Measurements from ENCODE around the gene MICALL2.

Gene MICALL2

DNA sequence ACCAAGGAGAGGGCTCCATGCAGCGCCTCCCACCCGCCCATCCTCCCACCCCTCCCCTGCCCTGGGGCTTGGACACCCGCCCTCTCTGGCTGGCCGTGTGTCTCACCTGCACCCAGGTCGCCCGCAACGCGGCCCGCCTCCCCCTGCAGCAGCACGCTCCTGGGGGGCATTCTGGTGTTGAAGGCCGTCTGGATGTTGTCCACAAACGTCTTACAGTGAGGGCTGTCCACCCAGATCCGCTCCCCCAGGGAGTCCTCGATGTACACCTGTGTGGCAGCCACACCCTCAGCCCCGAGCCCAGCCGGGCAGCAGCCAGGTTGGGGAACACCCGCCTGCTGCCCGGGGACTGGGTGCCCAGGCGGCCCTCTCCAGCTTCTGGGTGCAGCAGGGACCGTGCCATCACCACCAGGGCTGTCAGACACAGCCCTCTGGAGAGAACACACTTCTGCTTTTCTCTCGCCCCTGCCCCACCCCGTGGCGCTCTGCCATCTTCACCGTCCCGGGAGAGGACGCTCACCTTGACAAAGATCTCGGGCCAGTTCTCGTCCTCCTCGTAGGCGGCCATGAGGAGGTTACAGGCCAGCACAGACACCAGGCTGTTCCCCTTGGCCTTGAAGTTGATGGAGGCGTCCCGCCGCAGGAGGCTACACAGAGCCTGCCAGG is 40.2 kb upstream of the MICALL2 start:
- Histone ChIP-seq H3K27ac (ENCODE audit: insufficient read depth, low read depth, low read length, poor library complexity, severe bottlenecking) (no peak overlapping the region), H3K9me3 (ENCODE audit: control insufficient read depth, low read length) (no peaks in the 10 kb centered on the region), H3K27me3 (ENCODE audit: control insufficient read depth, insufficient read depth, low read length, poor library complexity, severe bottlenecking) (no peaks in the 10 kb centered on the region), H3K36me3 (ENCODE audit: control insufficient read depth, insufficient read depth, low read length) (peaks cover 16% of the 10 kb centered on the region), H3K4me3 (ENCODE audit: insufficient read depth, low read depth, low read length) (no peak overlapping the region), H3K4me1 (ENCODE audit: control insufficient read depth, insufficient read depth, low read length) (peaks cover 9% of the 10 kb centered on the region)
- WGBS, 2 experiments = 96 to 97% methylated on average over 32 to 33 of the region's 33 CpGs

GRCh38 chr7:1498370-1499305 is 39.4 kb upstream of the MICALL2 start:
- H3K4me3 ChIP-seq (ENCODE audit: insufficient read depth, low read depth, low read length) = no peak overlapping the region
- no peak overlapping the region for H3K27ac ChIP-seq (ENCODE audit: insufficient read depth, low read depth, low read length, poor library complexity, severe bottlenecking)
- H3K4me1 ChIP-seq (ENCODE audit: control insufficient read depth, insufficient read depth, low read length) = peaks cover 9% of the 10 kb centered on the region
- H3K9me3 ChIP-seq (ENCODE audit: control insufficient read depth, low read length) = no peaks in the 10 kb centered on the region
- 96% methylated on average over 55 to 58 of the region's 62 CpGs for WGBS, 2 experiments
- H3K36me3 ChIP-seq (ENCODE audit: control insufficient read depth, insufficient read depth, low read length) = peaks cover 22% of the 10 kb centered on the region
- H3K27me3 ChIP-seq (ENCODE audit: control insufficient read depth, insufficient read depth, low read length, poor library complexity, severe bottlenecking) = no peaks in the 10 kb centered on the region

GRCh38 chr7:1497293-1497927 is 38.1 kb upstream of the MICALL2 start:
- Histone ChIP-seq H3K9me3 (ENCODE audit: control insufficient read depth, low read length) (no peaks in the 10 kb centered on the region), H3K36me3 (ENCODE audit: control insufficient read depth, insufficient read depth, low read length) (peaks cover 17% of the 10 kb centered on the region), H3K27ac (ENCODE audit: insufficient read depth, low read depth, low read length, poor library complexity, severe bottlenecking) (no peak overlapping the region), H3K27me3 (ENCODE audit: control insufficient read depth, insufficient read depth, low read length, poor library complexity, severe bottlenecking) (no peaks in the 10 kb centered on the region), H3K4me1 (ENCODE audit: control insufficient read depth, insufficient read depth, low read length) (no peaks in the 10 kb centered on the region), H3K4me3 (ENCODE audit: insufficient read depth, low read depth, low read length) (no peak overlapping the region)
- WGBS, 2 experiments = 93 to 95% methylated on average over 37 of the region's 37 CpGs

GRCh38 chr7:1496531-1497292 is 37.4 kb upstream of the MICALL2 start:
- Histone ChIP-seq H3K4me1 (ENCODE audit: control insufficient read depth, insufficient read depth, low read length) (no peaks in the 10 kb centered on the region), H3K27ac (ENCODE audit: insufficient read depth, low read depth, low read length, poor library complexity, severe bottlenecking) (no peak overlapping the region), H3K36me3 (ENCODE audit: control insufficient read depth, insufficient read depth, low read length) (peaks cover 19% of the 10 kb centered on the region), H3K9me3 (ENCODE audit: control insufficient read depth, low read length) (no peaks in the 10 kb centered on the region), H3K27me3 (ENCODE audit: control insufficient read depth, insufficient read depth, low read length, poor library complexity, severe bottlenecking) (no peaks in the 10 kb centered on the region), H3K4me3 (ENCODE audit: insufficient read depth, low read depth, low read length) (no peak overlapping the region)
- WGBS, 2 experiments = 94 to 95% methylated on average over 33 of the region's 33 CpGs

DNA sequence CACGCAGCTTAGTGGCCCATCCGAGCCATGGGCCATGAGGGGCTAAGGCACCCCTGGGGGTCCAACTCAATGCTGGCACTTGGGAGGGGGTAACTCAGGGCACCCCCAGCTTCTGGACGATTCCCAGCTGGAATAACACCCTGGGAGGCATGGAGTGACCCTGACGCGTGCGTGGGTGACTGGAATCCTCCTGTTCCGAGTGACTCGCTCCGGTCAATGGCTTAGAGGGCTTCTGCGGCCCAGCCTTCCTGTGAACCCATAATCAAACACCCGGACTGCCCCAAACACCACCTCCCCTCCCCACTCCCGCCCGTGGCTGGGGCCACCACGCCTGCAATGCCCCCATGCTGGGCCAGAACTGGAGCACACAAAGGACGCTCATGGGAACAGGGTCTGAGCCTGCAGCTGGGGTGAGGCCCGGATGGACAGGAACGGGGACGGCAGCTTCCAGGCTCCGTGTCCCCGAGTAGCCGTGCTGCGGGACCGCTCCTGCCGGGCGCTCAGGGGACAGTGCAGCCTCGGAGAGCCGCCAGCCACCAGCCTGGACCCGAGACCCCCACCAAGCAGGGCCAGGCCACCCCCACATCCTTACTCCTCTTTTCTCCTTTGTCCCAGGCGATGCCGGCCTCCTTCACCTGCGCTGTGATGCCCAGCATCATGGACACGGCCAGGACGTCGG is 36.4 kb upstream of the MICALL2 start:
- H3K27me3 ChIP-seq (ENCODE audit: control insufficient read depth, insufficient read depth, low read length, poor library complexity, severe bottlenecking) = no peaks in the 10 kb centered on the region
- WGBS, 2 experiments = 94% methylated on average over 34 of the region's 34 CpGs
- H3K27ac ChIP-seq (ENCODE audit: insufficient read depth, low read depth, low read length, poor library complexity, severe bottlenecking) = no peak overlapping the region
- no peaks in the 10 kb centered on the region for H3K4me1 ChIP-seq (ENCODE audit: control insufficient read depth, insufficient read depth, low read length)
- no peaks in the 10 kb centered on the region for H3K9me3 ChIP-seq (ENCODE audit: control insufficient read depth, low read length)
- H3K4me3 ChIP-seq (ENCODE audit: insufficient read depth, low read depth, low read length) = no peak overlapping the region
- H3K36me3 ChIP-seq (ENCODE audit: control insufficient read depth, insufficient read depth, low read length) = peaks cover 22% of the 10 kb centered on the region

- H3K4me1 ChIP-seq (ENCODE audit: control insufficient read depth, insufficient read depth, low read length) = no peaks in the 10 kb centered on the region
- peaks cover 17% of the 10 kb centered on the region for H3K36me3 ChIP-seq (ENCODE audit: control insufficient read depth, insufficient read depth, low read length)
- H3K27me3 ChIP-seq (ENCODE audit: control insufficient read depth, insufficient read depth, low read length, poor library complexity, severe bottlenecking) = no peaks in the 10 kb centered on the region
- no peak overlapping the region for H3K27ac ChIP-seq (ENCODE audit: insufficient read depth, low read depth, low read length, poor library complexity, severe bottlenecking)
- 95 to 96% methylated on average over 27 of the region's 27 CpGs for WGBS, 2 experiments
- H3K4me3 ChIP-seq (ENCODE audit: insufficient read depth, low read depth, low read length) = no peak overlapping the region
- H3K9me3 ChIP-seq (ENCODE audit: control insufficient read depth, low read length) = no peaks in the 10 kb centered on the region
These were observed 35.7 kb upstream of the MICALL2 start for GRCh38 chr7:1494866-1495563.

- 93 to 94% methylated on average over 25 of the region's 25 CpGs for WGBS, 2 experiments
- Histone ChIP-seq H3K27me3 (ENCODE audit: control insufficient read depth, insufficient read depth, low read length, poor library complexity, severe bottlenecking) (no peaks in the 10 kb centered on the region), H3K4me3 (ENCODE audit: insufficient read depth, low read depth, low read length) (no peak overlapping the region), H3K36me3 (ENCODE audit: control insufficient read depth, insufficient read depth, low read length) (peaks cover 17% of the 10 kb centered on the region), H3K4me1 (ENCODE audit: control insufficient read depth, insufficient read depth, low read length) (no peaks in the 10 kb centered on the region), H3K27ac (ENCODE audit: insufficient read depth, low read depth, low read length, poor library complexity, severe bottlenecking) (no peak overlapping the region), H3K9me3 (ENCODE audit: control insufficient read depth, low read length) (no peaks in the 10 kb centered on the region)
These were observed 35.2 kb upstream of the MICALL2 start for GRCh38 chr7:1494447-1494846.

GRCh38 chr7:1493571-1493970 is 34.3 kb upstream of the MICALL2 start:
- H3K27me3 ChIP-seq (ENCODE audit: control insufficient read depth, insufficient read depth, low read length, poor library complexity, severe bottlenecking) = no peaks in the 10 kb centered on the region
- H3K9me3 ChIP-seq (ENCODE audit: control insufficient read depth, low read length) = no peaks in the 10 kb centered on the region
- 95 to 96% methylated on average over 26 of the region's 26 CpGs for WGBS, 2 experiments
- H3K4me3 ChIP-seq (ENCODE audit: insufficient read depth, low read depth, low read length) = no peak overlapping the region
- no peak overlapping the region for H3K27ac ChIP-seq (ENCODE audit: insufficient read depth, low read depth, low read length, poor library complexity, severe bottlenecking)
- peaks cover 17% of the 10 kb centered on the region for H3K36me3 ChIP-seq (ENCODE audit: control insufficient read depth, insufficient read depth, low read length)
- H3K4me1 ChIP-seq (ENCODE audit: control insufficient read depth, insufficient read depth, low read length) = no peaks in the 10 kb centered on the region

GRCh38 chr7:1493129-1493528 is 33.9 kb upstream of the MICALL2 start:
- Histone ChIP-seq H3K4me3 (ENCODE audit: insufficient read depth, low read depth, low read length) (no peak overlapping the region), H3K4me1 (ENCODE audit: control insufficient read depth, insufficient read depth, low read length) (no peaks in the 10 kb centered on the region), H3K36me3 (ENCODE audit: control insufficient read depth, insufficient read depth, low read length) (peaks cover 17% of the 10 kb centered on the region), H3K9me3 (ENCODE audit: control insufficient read depth, low read length) (no peaks in the 10 kb centered on the region), H3K27ac (ENCODE audit: insufficient read depth, low read depth, low read length, poor library complexity, severe bottlenecking) (no peak overlapping the region), H3K27me3 (ENCODE audit: control insufficient read depth, insufficient read depth, low read length, poor library complexity, severe bottlenecking) (no peaks in the 10 kb centered on the region)
- 96% methylated on average over 20 of the region's 20 CpGs for WGBS, 2 experiments

Measured in ectodermal cell (in vitro differentiated cells).